Mucosa of rectum (tissue), 2 donors: ENCODE data around the gene KCNT2.

Source experiments
- H3K27ac ChIP-seq, 2 donors: one replicate each; pipeline ENCODE4 v1.7.0; 2013; ENCODE audit warnings: inconsistent platforms in 2 of 2, low read depth in 2 of 2, low read length in 2 of 2
- H3K27me3 ChIP-seq, 2 donors: one replicate each; pipeline ENCODE4 v1.7.0; 2013; ENCODE audit warnings: low read length in 2 of 2; ENCODE audit not compliant: control insufficient read depth in 2 of 2, insufficient read depth in 2 of 2
- H3K36me3 ChIP-seq, 2 donors: one replicate each; pipeline ENCODE4 v1.7.0; 2013; ENCODE audit warnings: low read length in 2 of 2; ENCODE audit not compliant: control insufficient read depth in 2 of 2, insufficient read depth in 2 of 2
- H3K4me1 ChIP-seq, 2 donors: one replicate each; pipeline ENCODE4 v1.7.0; 2013; ENCODE audit warnings: low read length in 2 of 2, mild to moderate bottlenecking in 1 of 2; ENCODE audit not compliant: control insufficient read depth in 2 of 2, insufficient read depth in 2 of 2
- H3K4me3 ChIP-seq, 2 donors: one replicate each; pipeline ENCODE4 v1.7.0; 2013; ENCODE audit warnings: low read length in 2 of 2
- H3K9ac ChIP-seq, 2 donors: one replicate each; pipeline ENCODE4 v1.7.0; 2013; ENCODE audit warnings: low read length in 2 of 2, low read depth in 1 of 2, mild to moderate bottlenecking in 1 of 2
- H3K9me3 ChIP-seq, 2 donors: one replicate each; pipeline ENCODE4 v1.7.0; 2013; ENCODE audit warnings: low read length in 2 of 2; ENCODE audit not compliant: control insufficient read depth in 2 of 2
- donor health status: healthy.
- donor health status: Normal muscosa, but diverticular disease.

The KCNT2 gene

GRCh38 chr1:196393282-196393681, 215.0 kb downstream of the KCNT2 start:
- H3K4me1 ChIP-seq: no peaks in the 10 kb centered on the region
- H3K9me3 ChIP-seq: no peaks in the 10 kb centered on the region
- H3K9ac ChIP-seq: no peak overlapping the region
- H3K27ac ChIP-seq: no peak overlapping the region
- H3K27me3 ChIP-seq: no peaks in the 10 kb centered on the region
- no peak overlapping the region for H3K4me3 ChIP-seq
- no peaks in the 10 kb centered on the region for H3K36me3 ChIP-seq

GRCh38 chr1:196387766-196388165, 220.5 kb downstream of the KCNT2 start:
- H3K36me3 ChIP-seq: no peaks in the 10 kb centered on the region
- H3K9me3 ChIP-seq: no peaks in the 10 kb centered on the region
- H3K27me3 ChIP-seq: no peaks in the 10 kb centered on the region
- no peak overlapping the region for H3K4me3 ChIP-seq
- no peaks in the 10 kb centered on the region for H3K4me1 ChIP-seq
- H3K27ac ChIP-seq: no peak overlapping the region
- H3K9ac ChIP-seq: no peak overlapping the region

- no peaks in the 10 kb centered on the region for H3K4me1 ChIP-seq
- no peaks in the 10 kb centered on the region for H3K9me3 ChIP-seq
- H3K9ac ChIP-seq: no peak overlapping the region
- no peaks in the 10 kb centered on the region for H3K36me3 ChIP-seq
- H3K4me3 ChIP-seq: no peak overlapping the region
- H3K27ac ChIP-seq: no peak overlapping the region
- no peaks in the 10 kb centered on the region for H3K27me3 ChIP-seq
These were observed 223.1 kb downstream of the KCNT2 start for GRCh38 chr1:196385109-196385508.

- Histone ChIP-seq H3K27me3 (no peaks in the 10 kb centered on the region), H3K27ac (no peak overlapping the region), H3K4me3 (no peak overlapping the region), H3K9ac (no peak overlapping the region), H3K36me3 (no peaks in the 10 kb centered on the region), H3K9me3 (no peaks in the 10 kb centered on the region), H3K4me1 (no peaks in the 10 kb centered on the region)
These were observed 225.9 kb downstream of the KCNT2 start for GRCh38 chr1:196382383-196382782.

GRCh38 chr1:196381544-196381943, 226.7 kb downstream of the KCNT2 start:
- no peaks in the 10 kb centered on the region for H3K9me3 ChIP-seq
- H3K9ac ChIP-seq: no peak overlapping the region
- no peaks in the 10 kb centered on the region for H3K27me3 ChIP-seq
- no peaks in the 10 kb centered on the region for H3K4me1 ChIP-seq
- H3K27ac ChIP-seq: no peak overlapping the region
- H3K4me3 ChIP-seq: no peak overlapping the region
- H3K36me3 ChIP-seq: no peaks in the 10 kb centered on the region

- H3K4me1 ChIP-seq: no peaks in the 10 kb centered on the region
- no peaks in the 10 kb centered on the region for H3K9me3 ChIP-seq
- no peaks in the 10 kb centered on the region for H3K27me3 ChIP-seq
- H3K36me3 ChIP-seq: no peaks in the 10 kb centered on the region
- H3K9ac ChIP-seq: no peak overlapping the region
- no peak overlapping the region for H3K27ac ChIP-seq
- H3K4me3 ChIP-seq: no peak overlapping the region
These were observed 227.9 kb downstream of the KCNT2 start for GRCh38 chr1:196380316-196380715.

GRCh38 chr1:196377811-196378210, 230.4 kb downstream of the KCNT2 start:
- Histone ChIP-seq H3K36me3 (no peaks in the 10 kb centered on the region), H3K9me3 (no peaks in the 10 kb centered on the region), H3K9ac (no peak overlapping the region), H3K4me1 (no peaks in the 10 kb centered on the region), H3K27ac (no peak overlapping the region), H3K4me3 (no peak overlapping the region), H3K27me3 (no peaks in the 10 kb centered on the region)

- Histone ChIP-seq H3K9me3 (no peaks in the 10 kb centered on the region), H3K4me3 (no peak overlapping the region), H3K27ac (no peak overlapping the region), H3K27me3 (no peaks in the 10 kb centered on the region), H3K4me1 (no peaks in the 10 kb centered on the region), H3K36me3 (no peaks in the 10 kb centered on the region), H3K9ac (no peak overlapping the region)
These were observed 231.5 kb downstream of the KCNT2 start for GRCh38 chr1:196376630-196377328.

GRCh38 chr1:196373798-196374197, 234.4 kb downstream of the KCNT2 start:
- Histone ChIP-seq H3K27ac (no peak overlapping the region), H3K36me3 (no peaks in the 10 kb centered on the region), H3K9ac (no peak overlapping the region), H3K27me3 (no peaks in the 10 kb centered on the region), H3K4me1 (no peaks in the 10 kb centered on the region), H3K4me3 (no peak overlapping the region), H3K9me3 (no peaks in the 10 kb centered on the region)

- no peaks in the 10 kb centered on the region for H3K27me3 ChIP-seq
- no peaks in the 10 kb centered on the region for H3K9me3 ChIP-seq
- no peak overlapping the region for H3K4me3 ChIP-seq
- no peaks in the 10 kb centered on the region for H3K36me3 ChIP-seq
- no peak overlapping the region for H3K27ac ChIP-seq
- no peaks in the 10 kb centered on the region for H3K4me1 ChIP-seq
- H3K9ac ChIP-seq: no peak overlapping the region
These were observed 235.2 kb downstream of the KCNT2 start for GRCh38 chr1:196372896-196373536.
